Endodermal cell (in vitro differentiated cells): ENCODE measurements around the gene RAI14. TPM values are rescaled to one million over a fixed set of nuclear protein-coding genes. Genes with fewer than 3 reads are reported as not detected.

Experiments used
- DNase-seq: peaks from one replicate; pipeline ENCODE4 v3.0.0-alpha.2; 2017
- H3K27ac ChIP-seq: 2 replicates; pipeline ENCODE4 v1.5.1; 2013; ENCODE audit warnings: mild to moderate bottlenecking, low read depth, low read length, moderate library complexity
- H3K27me3 ChIP-seq: 2 replicates; pipeline ENCODE4 v1.6.1; 2013; ENCODE audit warnings: mild to moderate bottlenecking, low read length, moderate library complexity; ENCODE audit not compliant: insufficient read depth, control insufficient read depth, poor library complexity, severe bottlenecking
- H3K36me3 ChIP-seq: 2 replicates; pipeline ENCODE4 v1.7.0; 2013; ENCODE audit warnings: mild to moderate bottlenecking, low read length, moderate library complexity; ENCODE audit not compliant: control insufficient read depth, insufficient read depth
- H3K4me1 ChIP-seq: one replicate; pipeline ENCODE4 v1.7.0; 2013; ENCODE audit warnings: low read length; ENCODE audit not compliant: control insufficient read depth, insufficient read depth
- H3K4me3 ChIP-seq: 2 replicates; pipeline ENCODE4 v1.5.1; 2013; ENCODE audit warnings: mild to moderate bottlenecking, low read length, moderate library complexity
- H3K9ac ChIP-seq: 2 replicates; pipeline ENCODE4 v1.6.1; 2013; ENCODE audit warnings: mild to moderate bottlenecking, low read length, moderate library complexity; ENCODE audit not compliant: poor library complexity, severe bottlenecking; ENCODE audit errors: extremely low read depth
- H3K9me3 ChIP-seq: 2 replicates; pipeline ENCODE4 v1.6.1; 2013; ENCODE audit warnings: mild to moderate bottlenecking, low read length, moderate library complexity; ENCODE audit not compliant: control insufficient read depth
- H3K27ac Mint-ChIP-seq: 2 replicates; pipeline ENCODE4 v1.8.0; 2020; ENCODE audit warnings: mixed read lengths
- H3K27me3 Mint-ChIP-seq: 2 replicates; pipeline ENCODE4 v1.8.0; 2021; ENCODE audit warnings: mild to moderate bottlenecking, mixed read lengths; ENCODE audit not compliant: insufficient read depth
- H3K36me3 Mint-ChIP-seq: 2 replicates; pipeline ENCODE4 v1.8.0; 2020; ENCODE audit warnings: low read depth, mixed read lengths
- H3K4me1 Mint-ChIP-seq: 2 replicates; pipeline ENCODE4 v1.8.0; 2020; ENCODE audit warnings: mixed read lengths
- H3K4me3 Mint-ChIP-seq: 2 replicates; pipeline ENCODE4 v1.8.0; 2020; ENCODE audit warnings: mild to moderate bottlenecking, moderate library complexity, mixed read lengths
- H3K9me3 Mint-ChIP-seq: 2 replicates; pipeline ENCODE4 v1.8.0; 2020; ENCODE audit warnings: mild to moderate bottlenecking, mixed read lengths
- WGBS, 2 experiments: methylation state at CpG; one replicate each; pipeline versions ENCODE4 v1.1.5 to v1.1.7; 2013; ENCODE audit warnings: missing lambda C conversion rate in 2 of 2, mixed read lengths in 1 of 2; ENCODE audit not compliant: insufficient coverage in 1 of 2, insufficient read length in 1 of 2; 5-methylcytosine and 5-hydroxymethylcytosine counted together
- total RNA-seq, 2 donors: library from RNA; stranded (reverse); fragmentation: NEBNext Ultra II Directional in 1 of 2; extraction: Animal tissue kit (Norgen Biotek cat#: 25700) in 1 of 2; gene quantifications; 2 replicates in 1 of 2; 3 replicates in 1 of 2; pipeline ENCODE4 v1.2.1, GENCODE V29; 2021
- TF ChIP-seq, protein P1 (sequence below): fragments of 200-600 bp; sonication (generic); conservative IDR thresholded peaks from 2 replicates; pipeline ENCODE4 v1.5.0; 2021; ENCODE audit warnings: antibody characterized with exemption, mild to moderate bottlenecking

RAI14 gene
- total RNA-seq, 2 donors from 2014 or later, result 66.6 to 87.5 TPM

DNA sequence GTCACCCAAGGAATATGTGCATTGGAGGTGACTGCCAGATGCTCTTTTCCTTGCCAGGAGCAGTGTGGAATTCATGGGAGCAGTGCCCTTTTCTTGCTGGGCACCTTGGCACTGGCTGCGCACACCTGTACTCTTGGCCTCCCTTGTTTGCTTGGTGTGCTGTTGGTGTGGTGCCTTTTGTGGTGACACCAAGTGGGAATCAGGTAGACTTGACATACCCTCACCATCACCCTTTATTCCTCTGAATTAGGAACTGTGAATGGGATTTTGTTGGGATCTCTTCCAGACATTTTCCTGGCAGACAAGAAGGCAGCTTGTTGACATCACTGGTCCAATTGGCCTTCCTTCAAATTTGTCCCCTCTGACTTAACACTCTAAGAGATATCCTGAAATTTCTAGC lies 82.3 kb downstream of the RAI14 start:
- H3K4me3 Mint-ChIP-seq, result no peak overlapping the region
- no peaks in the 10 kb centered on the region for H3K9me3 Mint-ChIP-seq
- Histone ChIP-seq H3K9ac (no peak overlapping the region), H3K4me1 (no peaks in the 10 kb centered on the region), H3K27ac (no peak overlapping the region), H3K9me3 (no peaks in the 10 kb centered on the region), H3K27me3 (no peaks in the 10 kb centered on the region), H3K4me3 (no peak overlapping the region), H3K36me3 (peaks cover 17% of the 10 kb centered on the region)
- TF ChIP-seq, protein P1, sequence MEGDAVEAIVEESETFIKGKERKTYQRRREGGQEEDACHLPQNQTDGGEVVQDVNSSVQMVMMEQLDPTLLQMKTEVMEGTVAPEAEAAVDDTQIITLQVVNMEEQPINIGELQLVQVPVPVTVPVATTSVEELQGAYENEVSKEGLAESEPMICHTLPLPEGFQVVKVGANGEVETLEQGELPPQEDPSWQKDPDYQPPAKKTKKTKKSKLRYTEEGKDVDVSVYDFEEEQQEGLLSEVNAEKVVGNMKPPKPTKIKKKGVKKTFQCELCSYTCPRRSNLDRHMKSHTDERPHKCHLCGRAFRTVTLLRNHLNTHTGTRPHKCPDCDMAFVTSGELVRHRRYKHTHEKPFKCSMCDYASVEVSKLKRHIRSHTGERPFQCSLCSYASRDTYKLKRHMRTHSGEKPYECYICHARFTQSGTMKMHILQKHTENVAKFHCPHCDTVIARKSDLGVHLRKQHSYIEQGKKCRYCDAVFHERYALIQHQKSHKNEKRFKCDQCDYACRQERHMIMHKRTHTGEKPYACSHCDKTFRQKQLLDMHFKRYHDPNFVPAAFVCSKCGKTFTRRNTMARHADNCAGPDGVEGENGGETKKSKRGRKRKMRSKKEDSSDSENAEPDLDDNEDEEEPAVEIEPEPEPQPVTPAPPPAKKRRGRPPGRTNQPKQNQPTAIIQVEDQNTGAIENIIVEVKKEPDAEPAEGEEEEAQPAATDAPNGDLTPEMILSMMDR, result no peak
- DNase-seq, result no peak
- 88% methylated on average over 1 of the region's 1 CpG; no CpG with 5 or more reads in 1 of the 2 experiments for WGBS, 2 experiments
- peak overlapping the region; percentile 18 for H3K27ac Mint-ChIP-seq
- H3K27me3 Mint-ChIP-seq, result no peaks in the 10 kb centered on the region
- H3K36me3 Mint-ChIP-seq, result peaks cover 7% of the 10 kb centered on the region
- H3K4me1 Mint-ChIP-seq, result peaks cover 19% of the 10 kb centered on the region

GRCh38 chr5:34740389-34740806 lies 84.3 kb downstream of the RAI14 start:
- H3K27ac ChIP-seq, result no peak overlapping the region
- peak overlapping the region; percentile 19 for H3K27ac Mint-ChIP-seq

GRCh38 chr5:34742061-34742460 lies 85.9 kb downstream of the RAI14 start:
- no peak overlapping the region for H3K4me3 Mint-ChIP-seq
- H3K27me3 Mint-ChIP-seq, result no peaks in the 10 kb centered on the region
- Histone ChIP-seq H3K36me3 (peaks cover 4% of the 10 kb centered on the region), H3K4me3 (no peak overlapping the region), H3K27me3 (no peaks in the 10 kb centered on the region), H3K9ac (no peak overlapping the region), H3K27ac (no peak overlapping the region), H3K9me3 (no peaks in the 10 kb centered on the region), H3K4me1 (no peaks in the 10 kb centered on the region)
- TF ChIP-seq, protein P1, result no peak
- peaks cover 5% of the 10 kb centered on the region for H3K4me1 Mint-ChIP-seq
- H3K36me3 Mint-ChIP-seq, result peaks cover 2% of the 10 kb centered on the region
- H3K27ac Mint-ChIP-seq, result no peak overlapping the region
- no peak for DNase-seq
- 97 to 98% methylated on average over 8 to 11 of the region's 11 CpGs for WGBS, 2 experiments
- peaks cover 1% of the 10 kb centered on the region for H3K9me3 Mint-ChIP-seq

More at GRCh38 chr5:34740389-34740806, 84.3 kb downstream of the RAI14 start:
- H3K36me3 ChIP-seq, result peaks cover 8% of the 10 kb centered on the region
- Mint-ChIP-seq H3K4me1 (peaks cover 17% of the 10 kb centered on the region), H3K9me3 (no peaks in the 10 kb centered on the region), H3K36me3 (peaks cover 2% of the 10 kb centered on the region), H3K4me3 (no peak overlapping the region), H3K27me3 (no peaks in the 10 kb centered on the region)
- no peaks in the 10 kb centered on the region for H3K27me3 ChIP-seq
- H3K4me1 ChIP-seq, result no peaks in the 10 kb centered on the region
- H3K4me3 ChIP-seq, result no peak overlapping the region
- TF ChIP-seq, protein P1, result no peak
- WGBS, 2 experiments, result 75 to 88% methylated on average over 2 to 3 of the region's 3 CpGs
- no peak for DNase-seq
- no peaks in the 10 kb centered on the region for H3K9me3 ChIP-seq
- no peak overlapping the region for H3K9ac ChIP-seq
